H1 (cell line): ENCODE results near the gene MYO9A. TPM values are rescaled to one million over a fixed set of nuclear protein-coding genes. Genes with fewer than 3 reads are reported as not detected.

ENCODE experiments used
- CTCF ChIA-PET: fragments of 300-600 bp; sonication (Branson Sonifier 250); formaldehyde crosslinking; loops from one replicate; lab custom pipeline; 2021; ENCODE audit not compliant: partially characterized antibody; lab: Charles Lee
- POLR2A ChIA-PET: fragments of 300-600 bp; sonication (Branson Sonifier 250); formaldehyde crosslinking; loops from one replicate; lab custom pipeline; 2021; ENCODE audit warnings: inconsistent platforms; ENCODE audit not compliant: partially characterized antibody; lab: Charles Lee
- DNase-seq, 2 experiments: peaks; one replicate each; pipeline versions ENCODE4 v3.0.0 to v3.0.0-alpha.2; 2010 to 2022; ENCODE audit warnings: low spot score in 2 of 2, low read depth in 1 of 2, mixed read lengths in 1 of 2
- FAIRE-seq: peaks from 2 replicates; lab custom pipeline; 2011; peaks lifted over from hg19 to GRCh38; lab: Jason Lieb, UNC
- H2AFZ ChIP-seq: 2 replicates; pipeline ENCODE4 v1.8.1; 2012; ENCODE audit warnings: low read length, inconsistent platforms
- H2AK5ac ChIP-seq: 2 replicates; pipeline ENCODE4 v1.6.1; 2013; ENCODE audit warnings: low read depth, low read length
- H2BK120ac ChIP-seq: replicated peaks from 2 replicates; pipeline ENCODE3; 2013; ENCODE audit warnings: low read depth, low read length, inconsistent platforms
- H2BK12ac ChIP-seq: 2 replicates; pipeline ENCODE4 v1.6.1; 2013; ENCODE audit warnings: low read depth, low read length
- H2BK15ac ChIP-seq: 2 replicates; pipeline ENCODE4 v1.6.1; 2013; ENCODE audit warnings: low read length
- H2BK20ac ChIP-seq: 2 replicates; pipeline ENCODE4 v1.6.1; 2013; ENCODE audit warnings: low read length
- H2BK5ac ChIP-seq: 2 replicates; pipeline ENCODE4 v1.6.1; 2013; ENCODE audit warnings: low read depth, low read length
- H3K14ac ChIP-seq: 2 replicates; pipeline ENCODE4 v1.6.1; 2013; ENCODE audit warnings: inconsistent platforms; ENCODE audit not compliant: insufficient read length
- H3K18ac ChIP-seq: 2 replicates; pipeline ENCODE4 v1.6.1; 2013; ENCODE audit warnings: low read length; ENCODE audit errors: extremely low read depth
- H3K23ac ChIP-seq: 2 replicates; pipeline ENCODE4 v1.6.1; 2013; ENCODE audit warnings: inconsistent platforms; ENCODE audit not compliant: insufficient read length
- H3K23me2 ChIP-seq: 2 replicates; pipeline ENCODE4 v1.6.1; 2013; ENCODE audit warnings: low read depth, low read length
- H3K27ac ChIP-seq: 2 replicates; pipeline ENCODE4 v1.6.1; 2011; ENCODE audit warnings: low read depth, low read length, inconsistent platforms
- H3K27me3 ChIP-seq, 4 experiments: replicated peaks in 1 of 4; 1 replicate in 1 of 4; 2 replicates in 3 of 4; pipeline versions ENCODE4 v1.6.1 to v1.8.1; 2011 to 2013; ENCODE audit warnings: low read length in 3 of 4, mild to moderate bottlenecking in 3 of 4, inconsistent platforms in 2 of 4, mixed read lengths in 2 of 4, moderate library complexity in 1 of 4; ENCODE audit not compliant: control insufficient read depth in 3 of 4, insufficient read depth in 3 of 4; ENCODE audit errors: extremely low read depth in 1 of 4
- H3K36me3 ChIP-seq, 4 experiments: 2 replicates each; pipeline versions ENCODE4 v1.6.1 to v1.8.1; 2011 to 2013; ENCODE audit warnings: mild to moderate bottlenecking in 4 of 4, low read length in 3 of 4, moderate library complexity in 2 of 4, control low read depth in 1 of 4, inconsistent platforms in 1 of 4; ENCODE audit not compliant: insufficient read depth in 4 of 4, control insufficient read depth in 2 of 4
- H3K4ac ChIP-seq: replicated peaks from 2 replicates; pipeline ENCODE3; 2013; ENCODE audit warnings: low read length, low read depth, mixed read lengths, inconsistent platforms; ENCODE audit not compliant: insufficient read length
- H3K4me1 ChIP-seq, 4 experiments: replicated peaks in 1 of 4; 1 replicate in 1 of 4; 2 replicates in 3 of 4; pipeline versions ENCODE4 v1.6.1 to v1.8.1; 2011 to 2013; ENCODE audit warnings: low read length in 3 of 4, inconsistent platforms in 2 of 4, mixed read lengths in 1 of 4; ENCODE audit not compliant: insufficient read depth in 4 of 4, control insufficient read depth in 3 of 4
- H3K4me2 ChIP-seq, 2 experiments: 2 replicates each; pipeline versions ENCODE4 v1.6.1 to v1.8.1; 2011 to 2013; ENCODE audit warnings: low read depth in 2 of 2, low read length in 2 of 2, control low read depth in 1 of 2, inconsistent platforms in 1 of 2, mild to moderate bottlenecking in 1 of 2; ENCODE audit not compliant: insufficient read depth in 1 of 2
- H3K4me3 ChIP-seq, 4 experiments: fragments of 200-600, 300-600 bp in 1 of 4; sonication (generic), shearing (Covaris generic), sonication (Bioruptor Twin) in 1 of 4; 2 replicates each; pipeline versions ENCODE4 v1.5.1 to v1.8.1; 2011 to 2016; ENCODE audit warnings: low read length in 4 of 4, low read depth in 3 of 4, control low read depth in 2 of 4, inconsistent platforms in 2 of 4, mild to moderate bottlenecking in 2 of 4, mixed read lengths in 1 of 4, moderate library complexity in 1 of 4; ENCODE audit not compliant: insufficient read depth in 2 of 4; ENCODE audit errors: extremely low read depth in 1 of 4
- H3K56ac ChIP-seq: replicated peaks from 2 replicates; pipeline ENCODE3; 2013; ENCODE audit warnings: low read depth, mild to moderate bottlenecking, mixed read lengths, low read length, inconsistent platforms; ENCODE audit not compliant: insufficient read length
- H3K79me1 ChIP-seq: 2 replicates; pipeline ENCODE4 v1.6.1; 2013; ENCODE audit warnings: low read depth, low read length, control low read depth
- H3K79me2 ChIP-seq, 2 experiments: 2 replicates each; pipeline versions ENCODE4 v1.6.1 to v1.8.1; 2012 to 2013; ENCODE audit warnings: low read length in 2 of 2, mild to moderate bottlenecking in 2 of 2, inconsistent platforms in 1 of 2; ENCODE audit not compliant: insufficient read depth in 2 of 2, control insufficient read depth in 1 of 2
- H3K9ac ChIP-seq, 4 experiments: replicated peaks in 1 of 4; 1 replicate in 1 of 4; 2 replicates in 3 of 4; pipeline versions ENCODE4 v1.6.1 to v1.8.1; 2011 to 2013; ENCODE audit warnings: low read depth in 3 of 4, low read length in 3 of 4, control low read depth in 2 of 4, mild to moderate bottlenecking in 2 of 4, moderate library complexity in 2 of 4, inconsistent platforms in 1 of 4; ENCODE audit errors: extremely low read depth in 1 of 4
- H3K9me3 ChIP-seq, 2 experiments: 2 replicates each; pipeline versions ENCODE4 v1.6.1 to v1.8.1; 2012 to 2013; ENCODE audit warnings: mild to moderate bottlenecking in 2 of 2, moderate library complexity in 2 of 2, control low read depth in 1 of 2, inconsistent platforms in 1 of 2, low read depth in 1 of 2, low read length in 1 of 2, mixed read lengths in 1 of 2; ENCODE audit not compliant: insufficient read depth in 2 of 2
- H4K20me1 ChIP-seq, 2 experiments: replicated peaks in 1 of 2; 2 replicates each; pipeline versions ENCODE3 to v1.8.1; 2011 to 2013; ENCODE audit warnings: inconsistent platforms in 2 of 2, low read length in 2 of 2, mild to moderate bottlenecking in 1 of 2; ENCODE audit not compliant: insufficient read depth in 2 of 2, control insufficient read depth in 1 of 2
- H4K5ac ChIP-seq: 2 replicates; pipeline ENCODE4 v1.6.1; 2013; ENCODE audit warnings: low read length, low read depth, mixed read lengths, inconsistent platforms; ENCODE audit not compliant: insufficient read length
- H4K8ac ChIP-seq: 2 replicates; pipeline ENCODE4 v1.8.0; 2013; ENCODE audit warnings: mild to moderate bottlenecking, moderate library complexity, low read length, inconsistent platforms; ENCODE audit not compliant: insufficient read depth; ENCODE audit errors: extremely low read depth
- H4K91ac ChIP-seq: replicated peaks from 2 replicates; pipeline ENCODE3; 2013; ENCODE audit warnings: low read length, mixed read lengths, inconsistent platforms; ENCODE audit not compliant: insufficient read length
- CHD1 ChIP-seq: IDR thresholded peaks from 2 replicates; pipeline ENCODE4 v1.6.1; 2012; ENCODE audit warnings: low read depth, low read length, improper control_type of control experiment
- CTBP2 ChIP-seq: IDR thresholded peaks from 2 replicates; pipeline ENCODE4 v1.7.0; 2011; ENCODE audit warnings: borderline replicate concordance, mild to moderate bottlenecking, moderate library complexity, mixed read lengths, low read length; ENCODE audit not compliant: insufficient read depth, insufficient read length
- EZH2 ChIP-seq: fragments of 200-600 bp; sonication (generic); IDR thresholded peaks from 2 replicates; pipeline ENCODE4 v1.7.1; 2012; ENCODE audit warnings: low read depth, mild to moderate bottlenecking, moderate library complexity, low read length, inconsistent platforms; ENCODE audit not compliant: severe bottlenecking
- GABPA ChIP-seq: IDR thresholded peaks from 2 replicates; pipeline ENCODE4 v1.6.1; 2011; ENCODE audit warnings: mild to moderate bottlenecking, low read length, moderate library complexity, borderline replicate concordance; ENCODE audit not compliant: insufficient read depth
- JUND ChIP-seq: IDR thresholded peaks from 2 replicates; pipeline ENCODE4 v1.6.1; 2011; ENCODE audit warnings: mild to moderate bottlenecking, improper control_type of control experiment, low read length
- KDM1A ChIP-seq: fragments of 200-600, 300-600 bp; sonication (generic); IDR thresholded peaks from 2 replicates; pipeline ENCODE4 v1.7.1; 2016; ENCODE audit warnings: mild to moderate bottlenecking, low read length, borderline replicate concordance
- KDM5A ChIP-seq: fragments of 200-600 bp; IDR thresholded peaks from 2 replicates; pipeline ENCODE4 v1.7.1; 2012; ENCODE audit warnings: mild to moderate bottlenecking, low read length, inconsistent platforms, mixed read lengths
- MAX ChIP-seq: IDR thresholded peaks from 2 replicates; pipeline ENCODE4 v1.6.1; 2012; ENCODE audit warnings: inconsistent platforms
- POLR2A ChIP-seq, 2 experiments: IDR thresholded peaks; 1 replicate in 1 of 2; 2 replicates in 1 of 2; pipeline ENCODE4 v1.6.1; 2011; ENCODE audit warnings: low read depth in 2 of 2, low read length in 2 of 2, mild to moderate bottlenecking in 2 of 2; ENCODE audit errors: control extremely low read depth in 1 of 2
- SIRT6 ChIP-seq: IDR thresholded peaks from one replicate; pipeline ENCODE4 v1.7.1; 2012; ENCODE audit warnings: low read length, inconsistent platforms
- SP1 ChIP-seq: IDR thresholded peaks from 2 replicates; pipeline ENCODE4 v1.6.1; 2011; ENCODE audit warnings: low read depth, low read length
- TEAD4 ChIP-seq: IDR thresholded peaks from 2 replicates; pipeline ENCODE4 v1.6.1; 2012; ENCODE audit warnings: low read depth, low read length, inconsistent platforms, mixed read lengths
- ZNF274 ChIP-seq: IDR thresholded peaks from 2 replicates; pipeline ENCODE4 v1.7.0; 2012; ENCODE audit warnings: low read length, borderline replicate concordance; ENCODE audit errors: extremely low read depth
- WGBS, 2 experiments: shearing (Covaris generic) in 1 of 2; methylation state at CpG; one replicate each; pipeline versions ENCODE4 v1.1.6 to v1.1.7; 2013 to 2015; ENCODE audit warnings: low lambda C conversion rate in 2 of 2, mixed read lengths in 2 of 2, inconsistent platforms in 1 of 2, low coverage in 1 of 2, missing lambda C conversion rate in 1 of 2; ENCODE audit not compliant: insufficient replicate concordance in 2 of 2, insufficient coverage in 1 of 2, insufficient read length in 1 of 2; ENCODE audit errors: extremely low coverage in 1 of 2, missing lambda C conversion rate in 1 of 2; 5-methylcytosine and 5-hydroxymethylcytosine counted together
- polyA plus RNA-seq, 7 experiments: library from polyadenylated mRNA; depleted of rRNA in 3 of 7; stranded (reverse) in 5 of 7; unstranded in 2 of 7; fragments of >200 nt in 5 of 7; fragments of 200-250 nt in 2 of 7; gene quantifications; 1 replicate in 5 of 7; 2 replicates in 1 of 7; 4 replicates in 1 of 7; pipeline versions ENCODE4 v1.2.1 to v1.2.3, GENCODE V29; 2011 to 2013; ENCODE audit warnings: missing spikeins in 2 of 7, mixed read lengths in 2 of 7
- total RNA-seq: library from RNA; stranded (reverse); fragmentation: NEBNext Ultra II Directional; extraction: Animal tissue kit (Norgen Biotek cat#: 25700); gene quantifications from 2 replicates; pipeline ENCODE4 v1.2.1, GENCODE V29; 2021

The MYO9A gene
- total and polyA plus RNA-seq, 2 of the 8 experiments (the other 6 are each of a cell fraction or from before 2014, with no cell fraction given): 3.9 to 26.0 TPM

GRCh38 chr15:71809346-71809745 is 308.6 kb downstream of the MYO9A start:
- Histone ChIP-seq H3K23ac (no peak overlapping the region), H3K36me3 (no peaks in the 10 kb centered on the region), H4K20me1 (no peaks in the 10 kb centered on the region), H3K4me3 (no peak overlapping the region), H3K27me3 (no peaks in the 10 kb centered on the region), H4K5ac (no peak overlapping the region), H3K14ac (no peak overlapping the region), H3K4me2 (no peak overlapping the region), H3K4me1 (peaks cover 8 to 29% (median 22%) of the 10 kb centered on the region in 4 experiments), H2BK12ac (peak overlapping the region; percentile 68; the same call in 1 of the 2 replicates), H2AK5ac (no peak overlapping the region; the same call in 1 of the 2 replicates), H3K27ac (no peak overlapping the region), H3K23me2 (peaks cover 4% of the 10 kb centered on the region; the same call in 1 of the 2 replicates), H3K18ac (peak overlapping the region; percentile 19; the same call in 1 of the 2 replicates), H4K8ac (no peak overlapping the region), H2AFZ (no peak overlapping the region), H3K79me1 (no peaks in the 10 kb centered on the region), H2BK120ac (no peak overlapping the region), H2BK20ac (0 out of 2 replicates have a peak overlapping the region, but pooled peaks have one; percentile 61), H3K56ac (no peak overlapping the region), H3K4ac (no peak overlapping the region), H2BK5ac (no peak overlapping the region), H3K79me2 (no peaks in the 10 kb centered on the region), H4K91ac (no peak overlapping the region), H3K9me3 (no peaks in the 10 kb centered on the region), H2BK15ac (peak overlapping the region; percentile 98; the same call in 1 of the 2 replicates), H3K9ac (no peak overlapping the region)
- 86% methylated on average over 7 of the region's 8 CpGs; no CpG with 5 or more reads in 1 of the 2 experiments for WGBS, 2 experiments
- DNase-seq (no peak), FAIRE-seq (no peak)
- ChIA-PET POLR2A (no interaction called here), CTCF (interaction anchor here (2.2 kb wide), 1 partner anchor 8 kb away, joined by 6 read pairs; no protein-coding TSS in a partner anchor)
- TF ChIP-seq MAX: no peak
- TF ChIP-seq CHD1: no peak
- no peak for TF ChIP-seq SIRT6
- no peak for TF ChIP-seq GABPA
- no peak for TF ChIP-seq EZH2
- no peak for TF ChIP-seq JUND
- no peak for TF ChIP-seq KDM1A
- TF ChIP-seq ZNF274: no peak
- no peak for TF ChIP-seq SP1
- no peak for TF ChIP-seq CTBP2
- TF ChIP-seq POLR2A (IDR thresholded peaks at IDR 0.05; ENCODE audit: control extremely low read depth in 1 of 2, low read depth in 2 of 2, low read length in 2 of 2): no peak
- no peak for TF ChIP-seq TEAD4
- TF ChIP-seq KDM5A: no peak
